ENCODE measurements around the gene SEPTIN7. TPM values are rescaled to one million over a fixed set of nuclear protein-coding genes. Genes with fewer than 3 reads are reported as not detected.

The SEPTIN7 gene
- total and polyA plus RNA-seq, 9 of the 15 experiments (the other 6 are each of a cell fraction or from before 2014, with no cell fraction given) = 95.0 to 268 (median 163) TPM

DNA sequence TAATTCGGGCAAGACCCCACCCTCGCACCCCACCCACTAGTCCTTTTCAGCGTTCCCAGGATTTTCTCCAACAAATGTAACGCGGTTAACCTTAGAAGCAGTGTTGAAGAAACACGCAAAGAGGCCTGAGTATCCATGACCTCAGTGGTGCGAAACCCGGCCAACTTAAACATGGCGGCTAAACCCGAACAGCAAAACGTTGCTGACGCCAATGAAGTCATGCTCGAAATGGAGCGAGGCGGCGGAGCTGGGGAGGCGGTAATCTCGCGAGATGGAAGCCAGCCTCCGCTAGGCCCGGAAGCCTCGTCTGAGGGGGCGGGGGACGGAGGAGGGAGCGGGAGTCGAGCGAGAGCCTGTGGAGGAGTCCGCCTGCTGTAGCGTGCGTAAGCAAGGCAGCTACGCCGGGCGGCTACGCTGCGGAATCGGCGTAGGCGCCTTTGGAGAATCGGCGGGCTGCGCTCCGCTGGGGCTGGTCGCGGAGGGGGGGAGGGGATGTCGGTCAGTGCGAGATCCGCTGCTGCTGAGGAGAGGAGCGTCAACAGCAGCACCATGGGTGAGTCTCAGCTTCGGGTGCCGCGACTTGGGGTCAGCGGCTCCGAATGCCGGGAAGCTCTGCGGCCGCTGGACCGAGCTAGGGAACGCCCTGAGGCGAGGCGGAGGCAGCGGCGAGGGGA, at the start of gene SEPTIN7 (continued):
- TF ChIP-seq, protein P1, sequence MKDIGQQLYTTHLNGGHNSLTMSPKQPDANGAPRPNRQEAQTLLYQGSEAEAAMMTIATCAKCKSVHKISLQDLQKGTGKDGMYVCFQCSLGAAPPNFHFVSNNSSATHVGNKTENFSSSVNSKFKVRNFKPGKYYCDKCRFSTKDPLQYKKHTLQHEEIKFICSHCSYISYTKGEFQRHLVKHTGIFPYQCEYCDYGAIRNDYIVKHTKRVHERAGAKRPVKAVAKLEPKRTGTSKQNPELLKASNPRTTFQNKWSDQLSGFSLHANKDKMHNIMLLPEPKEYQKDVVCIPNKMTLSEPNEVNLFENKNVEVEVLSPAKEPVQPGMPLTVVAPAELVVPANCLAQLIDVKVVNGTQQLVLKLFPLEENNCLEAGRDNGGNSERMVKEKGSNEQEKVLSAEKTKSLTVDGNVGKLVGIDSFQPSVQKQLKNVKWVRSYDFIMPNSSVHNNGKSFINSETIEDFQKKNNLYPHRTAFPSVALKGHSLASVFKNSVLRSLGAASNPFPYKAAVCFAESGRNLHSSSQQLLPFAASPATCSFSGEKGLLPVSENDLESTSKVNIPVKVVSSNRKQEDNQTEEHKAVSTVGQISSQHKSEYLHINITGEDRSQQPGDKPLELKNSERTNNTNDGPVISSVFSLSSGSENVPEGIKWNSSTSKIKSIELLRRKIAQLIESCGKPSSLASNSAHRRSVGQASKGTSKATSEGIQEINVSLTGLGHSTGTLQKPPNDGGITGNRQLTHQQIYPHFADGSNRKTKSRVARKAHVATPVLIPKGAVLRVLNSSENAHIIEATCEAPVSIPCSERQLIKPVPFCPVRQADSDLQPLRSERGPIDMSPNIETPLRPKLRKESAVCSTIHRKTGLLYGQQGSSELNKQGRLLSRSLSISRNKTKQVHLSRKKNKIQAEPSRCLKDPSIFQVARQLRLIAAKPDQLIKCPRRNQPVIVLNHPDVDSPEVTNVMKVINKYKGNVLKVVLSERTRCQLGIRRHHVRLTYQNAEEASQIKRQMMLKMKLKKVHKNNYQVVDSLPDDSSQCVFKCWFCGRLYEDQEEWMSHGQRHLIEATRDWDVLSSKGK (CRISPR knock-in tag; IDR thresholded peaks at IDR 0.05) = no peak
- TF ChIP-seq, protein P2, sequence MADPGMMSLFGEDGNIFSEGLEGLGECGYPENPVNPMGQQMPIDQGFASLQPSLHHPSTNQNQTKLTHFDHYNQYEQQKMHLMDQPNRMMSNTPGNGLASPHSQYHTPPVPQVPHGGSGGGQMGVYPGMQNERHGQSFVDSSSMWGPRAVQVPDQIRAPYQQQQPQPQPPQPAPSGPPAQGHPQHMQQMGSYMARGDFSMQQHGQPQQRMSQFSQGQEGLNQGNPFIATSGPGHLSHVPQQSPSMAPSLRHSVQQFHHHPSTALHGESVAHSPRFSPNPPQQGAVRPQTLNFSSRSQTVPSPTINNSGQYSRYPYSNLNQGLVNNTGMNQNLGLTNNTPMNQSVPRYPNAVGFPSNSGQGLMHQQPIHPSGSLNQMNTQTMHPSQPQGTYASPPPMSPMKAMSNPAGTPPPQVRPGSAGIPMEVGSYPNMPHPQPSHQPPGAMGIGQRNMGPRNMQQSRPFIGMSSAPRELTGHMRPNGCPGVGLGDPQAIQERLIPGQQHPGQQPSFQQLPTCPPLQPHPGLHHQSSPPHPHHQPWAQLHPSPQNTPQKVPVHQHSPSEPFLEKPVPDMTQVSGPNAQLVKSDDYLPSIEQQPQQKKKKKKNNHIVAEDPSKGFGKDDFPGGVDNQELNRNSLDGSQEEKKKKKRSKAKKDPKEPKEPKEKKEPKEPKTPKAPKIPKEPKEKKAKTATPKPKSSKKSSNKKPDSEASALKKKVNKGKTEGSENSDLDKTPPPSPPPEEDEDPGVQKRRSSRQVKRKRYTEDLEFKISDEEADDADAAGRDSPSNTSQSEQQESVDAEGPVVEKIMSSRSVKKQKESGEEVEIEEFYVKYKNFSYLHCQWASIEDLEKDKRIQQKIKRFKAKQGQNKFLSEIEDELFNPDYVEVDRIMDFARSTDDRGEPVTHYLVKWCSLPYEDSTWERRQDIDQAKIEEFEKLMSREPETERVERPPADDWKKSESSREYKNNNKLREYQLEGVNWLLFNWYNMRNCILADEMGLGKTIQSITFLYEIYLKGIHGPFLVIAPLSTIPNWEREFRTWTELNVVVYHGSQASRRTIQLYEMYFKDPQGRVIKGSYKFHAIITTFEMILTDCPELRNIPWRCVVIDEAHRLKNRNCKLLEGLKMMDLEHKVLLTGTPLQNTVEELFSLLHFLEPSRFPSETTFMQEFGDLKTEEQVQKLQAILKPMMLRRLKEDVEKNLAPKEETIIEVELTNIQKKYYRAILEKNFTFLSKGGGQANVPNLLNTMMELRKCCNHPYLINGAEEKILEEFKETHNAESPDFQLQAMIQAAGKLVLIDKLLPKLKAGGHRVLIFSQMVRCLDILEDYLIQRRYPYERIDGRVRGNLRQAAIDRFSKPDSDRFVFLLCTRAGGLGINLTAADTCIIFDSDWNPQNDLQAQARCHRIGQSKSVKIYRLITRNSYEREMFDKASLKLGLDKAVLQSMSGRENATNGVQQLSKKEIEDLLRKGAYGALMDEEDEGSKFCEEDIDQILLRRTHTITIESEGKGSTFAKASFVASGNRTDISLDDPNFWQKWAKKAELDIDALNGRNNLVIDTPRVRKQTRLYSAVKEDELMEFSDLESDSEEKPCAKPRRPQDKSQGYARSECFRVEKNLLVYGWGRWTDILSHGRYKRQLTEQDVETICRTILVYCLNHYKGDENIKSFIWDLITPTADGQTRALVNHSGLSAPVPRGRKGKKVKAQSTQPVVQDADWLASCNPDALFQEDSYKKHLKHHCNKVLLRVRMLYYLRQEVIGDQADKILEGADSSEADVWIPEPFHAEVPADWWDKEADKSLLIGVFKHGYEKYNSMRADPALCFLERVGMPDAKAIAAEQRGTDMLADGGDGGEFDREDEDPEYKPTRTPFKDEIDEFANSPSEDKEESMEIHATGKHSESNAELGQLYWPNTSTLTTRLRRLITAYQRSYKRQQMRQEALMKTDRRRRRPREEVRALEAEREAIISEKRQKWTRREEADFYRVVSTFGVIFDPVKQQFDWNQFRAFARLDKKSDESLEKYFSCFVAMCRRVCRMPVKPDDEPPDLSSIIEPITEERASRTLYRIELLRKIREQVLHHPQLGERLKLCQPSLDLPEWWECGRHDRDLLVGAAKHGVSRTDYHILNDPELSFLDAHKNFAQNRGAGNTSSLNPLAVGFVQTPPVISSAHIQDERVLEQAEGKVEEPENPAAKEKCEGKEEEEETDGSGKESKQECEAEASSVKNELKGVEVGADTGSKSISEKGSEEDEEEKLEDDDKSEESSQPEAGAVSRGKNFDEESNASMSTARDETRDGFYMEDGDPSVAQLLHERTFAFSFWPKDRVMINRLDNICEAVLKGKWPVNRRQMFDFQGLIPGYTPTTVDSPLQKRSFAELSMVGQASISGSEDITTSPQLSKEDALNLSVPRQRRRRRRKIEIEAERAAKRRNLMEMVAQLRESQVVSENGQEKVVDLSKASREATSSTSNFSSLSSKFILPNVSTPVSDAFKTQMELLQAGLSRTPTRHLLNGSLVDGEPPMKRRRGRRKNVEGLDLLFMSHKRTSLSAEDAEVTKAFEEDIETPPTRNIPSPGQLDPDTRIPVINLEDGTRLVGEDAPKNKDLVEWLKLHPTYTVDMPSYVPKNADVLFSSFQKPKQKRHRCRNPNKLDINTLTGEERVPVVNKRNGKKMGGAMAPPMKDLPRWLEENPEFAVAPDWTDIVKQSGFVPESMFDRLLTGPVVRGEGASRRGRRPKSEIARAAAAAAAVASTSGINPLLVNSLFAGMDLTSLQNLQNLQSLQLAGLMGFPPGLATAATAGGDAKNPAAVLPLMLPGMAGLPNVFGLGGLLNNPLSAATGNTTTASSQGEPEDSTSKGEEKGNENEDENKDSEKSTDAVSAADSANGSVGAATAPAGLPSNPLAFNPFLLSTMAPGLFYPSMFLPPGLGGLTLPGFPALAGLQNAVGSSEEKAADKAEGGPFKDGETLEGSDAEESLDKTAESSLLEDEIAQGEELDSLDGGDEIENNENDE (IDR thresholded peaks at IDR 0.05; ENCODE audit: low read depth, low read length) = no peak
- TF ChIP-seq NCOA1 (IDR thresholded peaks at IDR 0.05; ENCODE audit: low read depth) = no peak
- no peak for TF ChIP-seq BRCA1 (IDR thresholded peaks at IDR 0.05)
- no peak for TF ChIP-seq BRCA1 (CRISPR knock-in tag; IDR thresholded peaks at IDR 0.05)
- TF ChIP-seq ZNF24 (IDR thresholded peaks at IDR 0.05) = peak; percentile 100
- peak; percentile 55; the same call in 1 of the 2 replicates for TF ChIP-seq L3MBTL2 (IDR thresholded peaks at IDR 0.05)
- TF ChIP-seq, protein P3, sequence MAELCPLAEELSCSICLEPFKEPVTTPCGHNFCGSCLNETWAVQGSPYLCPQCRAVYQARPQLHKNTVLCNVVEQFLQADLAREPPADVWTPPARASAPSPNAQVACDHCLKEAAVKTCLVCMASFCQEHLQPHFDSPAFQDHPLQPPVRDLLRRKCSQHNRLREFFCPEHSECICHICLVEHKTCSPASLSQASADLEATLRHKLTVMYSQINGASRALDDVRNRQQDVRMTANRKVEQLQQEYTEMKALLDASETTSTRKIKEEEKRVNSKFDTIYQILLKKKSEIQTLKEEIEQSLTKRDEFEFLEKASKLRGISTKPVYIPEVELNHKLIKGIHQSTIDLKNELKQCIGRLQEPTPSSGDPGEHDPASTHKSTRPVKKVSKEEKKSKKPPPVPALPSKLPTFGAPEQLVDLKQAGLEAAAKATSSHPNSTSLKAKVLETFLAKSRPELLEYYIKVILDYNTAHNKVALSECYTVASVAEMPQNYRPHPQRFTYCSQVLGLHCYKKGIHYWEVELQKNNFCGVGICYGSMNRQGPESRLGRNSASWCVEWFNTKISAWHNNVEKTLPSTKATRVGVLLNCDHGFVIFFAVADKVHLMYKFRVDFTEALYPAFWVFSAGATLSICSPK (IDR thresholded peaks at IDR 0.05; ENCODE audit: borderline replicate concordance) = no peak
- TF ChIP-seq KAT7 (CRISPR knock-in tag; IDR thresholded peaks at IDR 0.05; ENCODE audit: borderline replicate concordance) = 0 out of 2 replicates have a peak, but pooled peaks have one; percentile 11
- TF ChIP-seq ERF (CRISPR knock-in tag; IDR thresholded peaks at IDR 0.05) = no peak
- TF ChIP-seq ZNF57 (CRISPR knock-in tag; IDR thresholded peaks at IDR 0.05) = no peak
- TF ChIP-seq MCM5 (IDR thresholded peaks at IDR 0.05; ENCODE audit: low read depth) = no peak

All from K562 (cell line).